GM12878 (cell line): ENCODE results near the gene MFAP1. TPM values are rescaled to one million over a fixed set of nuclear protein-coding genes. Genes with fewer than 3 reads are reported as not detected.

Source experiments
- ATAC-seq: fragments of 200-7000 bp; cut with Tn5 transposase; 3 replicates; pipeline ENCODE4 v1.9.1; 2020; ENCODE audit warnings: mild to moderate bottlenecking, moderate library complexity
- BruUV-seq: library from RNA; stranded (reverse); fragments of 400-500 nt; replicated peaks from 2 replicates; lab custom pipeline; 2021; lab: Mats Ljungman, UMichigan
- CTCF ChIA-PET: fragments of 300-600 bp; sonication (Branson Sonifier 250); formaldehyde crosslinking; extraction: SDS; loops from one replicate; lab custom pipeline; 2021; ENCODE audit warnings: inconsistent platforms; lab: Yijun Ruan, JAX
- POLR2A ChIA-PET: fragments of 350-600 bp; formaldehyde crosslinking; extraction: SDS; loops from one replicate; lab custom pipeline; 2021; ENCODE audit warnings: inconsistent platforms; lab: Charles Lee
- RAD21 ChIA-PET: fragments of 300-600 bp; sonication (Branson Sonifier 250); formaldehyde crosslinking; loops from one replicate; lab custom pipeline; 2023; ENCODE audit warnings: antibody characterized with exemption; ENCODE audit not compliant: unreplicated experiment; lab: Charles Lee
- SMC1A ChIA-PET: fragments of 300-600 bp; sonication (Branson Sonifier 250); formaldehyde crosslinking; loops from one replicate; lab custom pipeline; 2023; ENCODE audit not compliant: unreplicated experiment, uncharacterized antibody; lab: Charles Lee
- DNase-seq: peaks from one replicate; pipeline ENCODE4 v3.0.0-alpha.2; 2011; ENCODE audit warnings: low read depth, low spot score
- FAIRE-seq: peaks from 3 replicates; lab custom pipeline; 2011; peaks lifted over from hg19 to GRCh38; lab: Jason Lieb, UNC
- H2AFZ ChIP-seq: 2 replicates; pipeline ENCODE4 v1.6.0; 2011; ENCODE audit warnings: low read depth, low read length, control low read depth; ENCODE audit not compliant: control insufficient read depth
- H3K27ac ChIP-seq: 2 replicates; pipeline ENCODE4 v1.5.1; 2011; ENCODE audit warnings: control low read depth; ENCODE audit not compliant: control insufficient read depth, insufficient read depth
- H3K27me3 ChIP-seq, 2 experiments: replicated peaks in 1 of 2; 2 replicates each; pipeline versions ENCODE4 v1.6.0 to v1.6.1; 2011; ENCODE audit warnings: low read length in 1 of 2; ENCODE audit not compliant: control insufficient read depth in 2 of 2, insufficient read depth in 2 of 2
- H3K36me3 ChIP-seq, 2 experiments: 2 replicates each; pipeline ENCODE4 v1.5.1; 2011; ENCODE audit warnings: low read length in 1 of 2; ENCODE audit not compliant: control insufficient read depth in 2 of 2, insufficient read depth in 2 of 2
- H3K4me1 ChIP-seq: 2 replicates; pipeline ENCODE4 v1.6.1; 2011; ENCODE audit warnings: mild to moderate bottlenecking, low read length, moderate library complexity, mixed read lengths; ENCODE audit not compliant: control insufficient read depth, insufficient read depth
- H3K4me2 ChIP-seq: 2 replicates; pipeline ENCODE4 v1.6.0; 2011; ENCODE audit warnings: control low read depth; ENCODE audit not compliant: control insufficient read depth, insufficient read depth
- H3K4me3 ChIP-seq: fragments of 200-600 bp; sonication (generic); 2 replicates; pipeline ENCODE4 v1.5.1; 2016
- H3K79me2 ChIP-seq: 2 replicates; pipeline ENCODE4 v1.6.0; 2011; ENCODE audit warnings: low read length; ENCODE audit not compliant: control insufficient read depth, insufficient read depth
- H3K9ac ChIP-seq: 2 replicates; pipeline ENCODE4 v1.8.0; 2011; ENCODE audit warnings: low read length, control low read depth, mixed read lengths; ENCODE audit not compliant: control insufficient read depth, insufficient read depth
- H3K9me3 ChIP-seq: replicated peaks from 3 replicates; pipeline ENCODE4 v1.5.1; 2011; ENCODE audit warnings: mild to moderate bottlenecking, low read length; ENCODE audit not compliant: control insufficient read depth, insufficient read depth
- H4K20me1 ChIP-seq: 2 replicates; pipeline ENCODE4 v1.6.0; 2011; ENCODE audit not compliant: control insufficient read depth, insufficient read depth
- IRF5 ChIP-seq: fragments of 450-650 bp; IDR thresholded peaks from 2 replicates; pipeline ENCODE4 v1.6.1; 2017; ENCODE audit warnings: borderline replicate concordance
- ZBTB40 ChIP-seq: fragments of 450-650 bp; IDR thresholded peaks from 2 replicates; pipeline ENCODE4 v1.6.1; 2016; ENCODE audit warnings: mild to moderate bottlenecking, moderate library complexity, borderline replicate concordance
- WGBS: methylation state at CpG from one replicate; pipeline ENCODE4 v1.1.6; 2016; ENCODE audit warnings: low lambda C conversion rate; ENCODE audit not compliant: insufficient replicate concordance, insufficient coverage; ENCODE audit errors: missing lambda C conversion rate; 5-methylcytosine and 5-hydroxymethylcytosine counted together
- in situ Hi-C: fragments of 300-500 bp; cut with MboI; formaldehyde crosslinking; loops from 9 replicates; pipeline ENCODE4 v1.14.3; 2018; ENCODE audit warnings: mixed read lengths
- intact Hi-C: fragments of 100-400 bp; cut with micrococcal nuclease; formaldehyde crosslinking; loops from one replicate; pipeline ENCODE4 v1.14.2; 2022; ENCODE audit not compliant: unreplicated experiment
- polyA plus RNA-seq, 11 experiments: library from polyadenylated mRNA; depleted of rRNA in 4 of 11; unstranded in 6 of 11; stranded (reverse) in 5 of 11; fragments of >200 nt; fragmentation: Nextera tagmentation in 4 of 11; fragmentation: Illumina TruSeq in 1 of 11; extraction: Ambion mirVana in 4 of 11; extraction: Trizol in 1 of 11; gene quantifications; 1 replicate in 1 of 11; 2 replicates in 10 of 11; pipeline versions ENCODE4 v1.2.1 to v1.2.3, GENCODE V29; 2011 to 2016; ENCODE audit warnings: inconsistent platforms in 2 of 11, missing spikeins in 2 of 11, low read depth in 1 of 11
- total RNA-seq, 4 experiments: library from RNA; depleted of rRNA in 3 of 4; stranded (reverse); fragments of >200 nt in 3 of 4; fragmentation: Illumina TruSeq in 1 of 4; extraction: Trizol in 1 of 4; gene quantifications; 2 replicates each; pipeline versions ENCODE4 v1.2.1 to v1.2.3, GENCODE V29; 2013 to 2021

The MFAP1 gene
- total and polyA plus RNA-seq, 10 of the 15 experiments (the other 5 are each of a cell fraction or from before 2014, with no cell fraction given), result 24.5 to 67.3 (median 47.4) TPM

GRCh38 chr15:43871835-43872234 lies 47.3 kb upstream of the MFAP1 start:
- Histone ChIP-seq H3K27ac (no peak overlapping the region), H3K4me3 (no peak overlapping the region), H4K20me1 (no peaks in the 10 kb centered on the region), H3K27me3 (no peaks in the 10 kb centered on the region), H3K36me3 (peaks cover 6 to 19% of the 10 kb centered on the region in 2 experiments), H3K79me2 (no peaks in the 10 kb centered on the region), H3K4me1 (no peaks in the 10 kb centered on the region), H3K9me3 (no peaks in the 10 kb centered on the region), H3K9ac (no peak overlapping the region), H2AFZ (no peak overlapping the region), H3K4me2 (no peak overlapping the region)
- POLR2A ChIA-PET, result no interaction called here
- CTCF ChIA-PET, result interaction anchor here (0.8 to 2.4 kb wide), 4 partner anchors 10 to 195 kb away, joined by 3 to 10 read pairs (median 3); partner anchors contain the start of gene MFAP1
- ATAC-seq (no peak), DNase-seq (no peak), FAIRE-seq (no peak)
- SMC1A ChIA-PET, result no interaction called here
- BruUV-seq, result no TSS peak
- 100% methylated on average over 2 of the region's 2 CpGs for WGBS
- RAD21 ChIA-PET, result no interaction called here
- intact Hi-C loops, result no loop called here
- TF ChIP-seq ZBTB40 (peak; percentile 52), IRF5 (no peak)
- TF ChIP-seq, all 136 proteins: peak for 1
- in situ Hi-C loops, result no loop called here
